SU-DHL-6 (cell line): ENCODE measurements around the gene NR1H4.

Experiments
- CTCF ChIP-seq: fragments of 200-600 bp; sonication (generic); IDR thresholded peaks from one replicate; pipeline ENCODE4 v1.5.1; 2017; ENCODE audit warnings: antibody characterized with exemption, mild to moderate bottlenecking, low read length, moderate library complexity; ENCODE audit not compliant: insufficient read depth, poor library complexity, severe bottlenecking
- EZH2phosphoT487 ChIP-seq: fragments of 200-600 bp; sonication (generic), shearing (Covaris generic); conservative IDR thresholded peaks from 2 replicates; pipeline ENCODE4 v1.6.1; 2018; ENCODE audit warnings: mild to moderate bottlenecking, antibody characterized with exemption, low read length, moderate library complexity, mixed read lengths

GRCh38 chr12:100485983-100486382 lies 12.3 kb downstream of the NR1H4 start:
- TF ChIP-seq CTCF: no peak
- no peak for TF ChIP-seq EZH2phosphoT487
